ENCODE measurements around the gene VLDLR.

DNA sequence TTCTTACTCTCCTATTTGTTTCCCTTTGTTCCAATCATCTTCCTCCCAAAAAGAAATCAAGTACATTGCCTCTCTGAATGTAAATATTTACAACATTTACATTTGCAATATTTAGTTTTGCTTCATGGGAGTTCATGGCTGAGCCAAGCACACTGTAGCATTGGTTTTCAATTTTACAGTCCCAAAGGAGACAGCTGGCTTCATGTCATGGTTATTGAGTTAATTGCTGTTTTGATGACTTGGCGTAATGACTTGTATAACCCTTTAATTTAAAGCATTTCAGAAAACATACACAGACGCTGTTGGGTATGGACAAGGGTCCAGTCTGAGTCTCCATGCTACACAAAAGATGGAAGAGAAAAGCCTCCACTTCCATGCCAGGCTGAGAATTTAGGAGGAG lies 25.6 kb upstream of the VLDLR start:
- TF ChIP-seq, protein P1, sequence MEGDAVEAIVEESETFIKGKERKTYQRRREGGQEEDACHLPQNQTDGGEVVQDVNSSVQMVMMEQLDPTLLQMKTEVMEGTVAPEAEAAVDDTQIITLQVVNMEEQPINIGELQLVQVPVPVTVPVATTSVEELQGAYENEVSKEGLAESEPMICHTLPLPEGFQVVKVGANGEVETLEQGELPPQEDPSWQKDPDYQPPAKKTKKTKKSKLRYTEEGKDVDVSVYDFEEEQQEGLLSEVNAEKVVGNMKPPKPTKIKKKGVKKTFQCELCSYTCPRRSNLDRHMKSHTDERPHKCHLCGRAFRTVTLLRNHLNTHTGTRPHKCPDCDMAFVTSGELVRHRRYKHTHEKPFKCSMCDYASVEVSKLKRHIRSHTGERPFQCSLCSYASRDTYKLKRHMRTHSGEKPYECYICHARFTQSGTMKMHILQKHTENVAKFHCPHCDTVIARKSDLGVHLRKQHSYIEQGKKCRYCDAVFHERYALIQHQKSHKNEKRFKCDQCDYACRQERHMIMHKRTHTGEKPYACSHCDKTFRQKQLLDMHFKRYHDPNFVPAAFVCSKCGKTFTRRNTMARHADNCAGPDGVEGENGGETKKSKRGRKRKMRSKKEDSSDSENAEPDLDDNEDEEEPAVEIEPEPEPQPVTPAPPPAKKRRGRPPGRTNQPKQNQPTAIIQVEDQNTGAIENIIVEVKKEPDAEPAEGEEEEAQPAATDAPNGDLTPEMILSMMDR (conservative IDR thresholded peaks at IDR 0.05; ENCODE audit: low read depth, low read length) = no peak
- TF ChIP-seq EZH2phosphoT487 (IDR thresholded peaks at IDR 0.05; ENCODE audit: borderline replicate concordance, low read length) = no peak
- TF ChIP-seq EZH2 (IDR thresholded peaks at IDR 0.05; ENCODE audit: low read length, unreplicated experiment) = no peak

Data from PC-3 (cell line).